Cardiac fibroblast (primary cell): ENCODE data around the gene TDRD9.

ENCODE experiments used
- DNase-seq, 2 donors: peaks; one replicate each; pipeline versions ENCODE4 v3.0.0 to v3.0.0-alpha.2; 2010; ENCODE audit warnings: low read depth in 2 of 2
- H3K4me3 ChIP-seq, 2 donors: replicated peaks in 1 of 2; 1 replicate in 1 of 2; 2 replicates in 1 of 2; pipeline ENCODE4 v1.5.1; 2011; ENCODE audit warnings: low read depth in 2 of 2, low read length in 2 of 2, mild to moderate bottlenecking in 2 of 2, moderate library complexity in 1 of 2
- TF ChIP-seq, protein P1 (sequence below): IDR thresholded peaks from one replicate; pipeline ENCODE4 v1.5.1; 2011; ENCODE audit warnings: low read depth, mild to moderate bottlenecking, low read length, inconsistent platforms

TDRD9 gene

DNA sequence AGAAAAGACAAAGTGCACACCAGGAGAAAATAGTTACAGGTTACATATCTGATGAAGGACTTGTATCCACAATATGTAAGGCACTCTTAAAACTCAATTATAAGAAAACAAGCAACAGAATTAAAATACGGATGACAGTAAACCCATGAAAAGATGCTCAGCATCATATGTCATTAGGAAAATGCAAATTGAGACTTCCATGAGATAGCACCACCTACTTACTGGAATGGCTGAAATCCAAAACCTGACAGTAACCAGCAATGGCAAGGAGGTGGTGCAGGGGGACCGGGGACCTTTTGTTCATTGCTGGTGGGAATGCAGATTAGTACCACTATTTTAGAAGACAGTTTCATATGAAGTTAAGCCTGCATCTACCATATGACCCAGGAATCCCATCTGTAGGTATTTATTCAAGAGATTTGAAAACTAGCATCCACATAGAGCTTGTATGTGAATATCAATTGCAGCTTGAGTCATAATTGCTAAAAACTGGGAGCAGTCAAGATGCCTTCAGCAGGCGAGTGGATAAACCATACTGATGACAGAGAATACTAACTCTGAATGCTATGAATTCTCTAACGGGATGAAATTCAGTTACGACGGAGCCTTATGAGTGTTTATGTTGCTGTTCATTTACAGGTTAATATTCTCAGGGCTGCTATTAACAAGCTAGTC, 113.3 kb downstream of the TDRD9 start:
- TF ChIP-seq, protein P1, sequence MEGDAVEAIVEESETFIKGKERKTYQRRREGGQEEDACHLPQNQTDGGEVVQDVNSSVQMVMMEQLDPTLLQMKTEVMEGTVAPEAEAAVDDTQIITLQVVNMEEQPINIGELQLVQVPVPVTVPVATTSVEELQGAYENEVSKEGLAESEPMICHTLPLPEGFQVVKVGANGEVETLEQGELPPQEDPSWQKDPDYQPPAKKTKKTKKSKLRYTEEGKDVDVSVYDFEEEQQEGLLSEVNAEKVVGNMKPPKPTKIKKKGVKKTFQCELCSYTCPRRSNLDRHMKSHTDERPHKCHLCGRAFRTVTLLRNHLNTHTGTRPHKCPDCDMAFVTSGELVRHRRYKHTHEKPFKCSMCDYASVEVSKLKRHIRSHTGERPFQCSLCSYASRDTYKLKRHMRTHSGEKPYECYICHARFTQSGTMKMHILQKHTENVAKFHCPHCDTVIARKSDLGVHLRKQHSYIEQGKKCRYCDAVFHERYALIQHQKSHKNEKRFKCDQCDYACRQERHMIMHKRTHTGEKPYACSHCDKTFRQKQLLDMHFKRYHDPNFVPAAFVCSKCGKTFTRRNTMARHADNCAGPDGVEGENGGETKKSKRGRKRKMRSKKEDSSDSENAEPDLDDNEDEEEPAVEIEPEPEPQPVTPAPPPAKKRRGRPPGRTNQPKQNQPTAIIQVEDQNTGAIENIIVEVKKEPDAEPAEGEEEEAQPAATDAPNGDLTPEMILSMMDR, result no peak
- H3K4me3 ChIP-seq, result no peak overlapping the region
- DNase-seq, result no peak

DNA sequence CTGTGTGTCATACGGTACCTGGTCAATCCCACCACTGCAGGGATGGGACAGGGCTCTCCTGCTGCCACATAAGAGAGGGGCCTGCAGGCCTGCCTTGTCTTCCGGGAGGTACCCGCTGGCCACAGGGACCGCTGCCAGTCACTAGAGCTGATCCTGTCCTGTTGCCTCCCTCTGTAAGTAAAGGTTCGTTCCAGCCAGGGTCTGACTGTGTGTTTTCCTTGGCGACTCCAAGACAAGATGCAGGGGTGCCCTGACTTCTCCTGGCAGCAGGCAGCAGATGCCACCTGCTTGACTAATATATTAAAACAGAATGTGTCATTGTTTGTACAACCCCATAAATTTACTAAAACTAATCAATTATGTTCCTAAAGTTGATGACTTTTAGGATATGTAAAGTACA, 115.8 kb downstream of the TDRD9 start:
- TF ChIP-seq, protein P1, result no peak
- no peak for DNase-seq
- no peak overlapping the region for H3K4me3 ChIP-seq

DNA sequence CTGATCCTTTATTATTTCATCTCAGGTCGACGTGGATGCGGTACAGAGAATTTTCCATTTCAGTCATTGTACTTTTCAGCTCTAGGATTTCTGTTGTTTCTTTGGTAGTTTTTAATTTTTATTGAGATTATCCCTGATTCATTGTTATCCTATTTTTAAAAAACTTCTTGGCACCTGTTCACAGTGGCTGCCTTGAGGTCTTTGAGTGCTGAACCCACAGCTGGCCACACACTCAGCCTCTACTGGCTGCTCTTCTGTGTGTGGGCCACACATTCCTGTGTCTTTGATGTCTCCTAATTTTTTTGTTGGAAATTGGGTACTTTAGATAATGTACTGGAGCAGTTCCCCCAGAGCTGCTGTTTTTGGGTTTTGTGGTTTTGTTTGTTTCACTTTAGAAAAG, 119.5 kb downstream of the TDRD9 start:
- DNase-seq, result no peak
- H3K4me3 ChIP-seq, result no peak overlapping the region
- TF ChIP-seq, protein P1, result no peak

DNA sequence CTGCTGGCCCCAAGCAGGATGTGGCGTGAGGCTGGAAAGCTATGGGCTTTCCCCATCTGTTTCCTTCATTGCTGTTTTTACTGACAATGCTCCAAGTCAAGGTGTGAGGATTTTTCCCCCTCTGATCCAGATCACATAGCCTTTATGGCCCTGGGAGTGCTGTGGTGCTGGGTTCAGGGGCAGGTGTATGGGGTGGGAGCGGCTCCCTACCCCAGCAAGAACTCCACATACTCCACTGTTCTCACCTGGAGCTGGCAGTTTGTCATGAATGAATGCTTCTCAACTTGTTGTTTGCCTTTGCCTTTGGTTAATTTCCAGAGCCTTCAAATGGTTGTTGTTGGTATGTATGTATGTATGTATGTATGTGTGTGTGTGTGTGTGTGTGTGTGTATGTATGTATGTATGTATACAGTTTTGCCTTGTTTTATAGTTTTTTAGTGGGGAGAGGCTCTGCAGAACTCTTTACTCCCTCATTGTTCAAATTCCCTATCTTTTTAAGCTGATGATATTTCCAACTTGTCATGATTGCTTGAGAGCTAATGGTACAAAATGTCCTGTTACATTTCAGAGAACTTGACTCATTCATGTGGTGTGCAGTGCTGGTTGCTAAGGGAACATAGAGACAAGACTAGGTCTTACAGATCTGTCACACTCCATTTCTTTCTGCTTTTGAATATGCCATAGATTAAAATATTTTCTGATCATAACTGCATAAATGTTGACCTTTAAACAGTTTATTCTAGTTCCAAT, 120.7 kb downstream of the TDRD9 start:
- no peak overlapping the region for H3K4me3 ChIP-seq
- TF ChIP-seq, protein P1, result no peak
- peak; percentile 66 to 80 for DNase-seq

DNA sequence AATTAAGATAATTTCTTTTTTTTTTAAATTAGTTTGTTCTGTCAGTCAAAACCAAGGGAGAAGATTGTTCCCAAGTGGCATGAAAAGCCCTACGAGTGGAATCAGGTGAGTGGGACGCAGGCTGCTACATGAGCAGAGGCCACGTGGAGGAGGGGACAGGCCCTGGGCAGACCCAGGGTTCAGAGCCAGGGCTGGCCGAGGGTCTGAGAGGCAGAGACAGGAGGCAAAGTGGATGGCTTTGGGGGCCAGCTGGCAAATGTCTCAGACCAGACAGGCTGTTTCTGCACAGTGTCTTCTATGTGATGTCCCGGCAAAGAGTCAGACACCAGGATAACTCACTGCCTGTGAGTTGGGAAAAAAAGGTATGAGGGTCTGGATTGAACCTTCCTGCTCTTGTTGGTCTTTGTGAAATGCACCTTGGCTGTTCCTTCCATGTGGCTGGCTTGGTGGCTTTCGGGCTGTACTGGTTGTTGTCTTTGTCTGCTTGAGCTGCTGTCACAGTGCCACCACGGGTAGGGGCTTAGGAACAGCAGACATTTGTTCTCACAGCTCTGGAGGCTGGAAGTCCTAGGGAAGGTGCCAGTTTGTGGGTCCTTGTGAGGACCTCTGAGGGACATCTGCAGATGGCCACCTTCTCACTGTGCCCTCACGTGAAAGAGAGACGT, 121.5 kb downstream of the TDRD9 start:
- no peak overlapping the region for H3K4me3 ChIP-seq
- TF ChIP-seq, protein P1, result no peak
- no peak for DNase-seq

DNA sequence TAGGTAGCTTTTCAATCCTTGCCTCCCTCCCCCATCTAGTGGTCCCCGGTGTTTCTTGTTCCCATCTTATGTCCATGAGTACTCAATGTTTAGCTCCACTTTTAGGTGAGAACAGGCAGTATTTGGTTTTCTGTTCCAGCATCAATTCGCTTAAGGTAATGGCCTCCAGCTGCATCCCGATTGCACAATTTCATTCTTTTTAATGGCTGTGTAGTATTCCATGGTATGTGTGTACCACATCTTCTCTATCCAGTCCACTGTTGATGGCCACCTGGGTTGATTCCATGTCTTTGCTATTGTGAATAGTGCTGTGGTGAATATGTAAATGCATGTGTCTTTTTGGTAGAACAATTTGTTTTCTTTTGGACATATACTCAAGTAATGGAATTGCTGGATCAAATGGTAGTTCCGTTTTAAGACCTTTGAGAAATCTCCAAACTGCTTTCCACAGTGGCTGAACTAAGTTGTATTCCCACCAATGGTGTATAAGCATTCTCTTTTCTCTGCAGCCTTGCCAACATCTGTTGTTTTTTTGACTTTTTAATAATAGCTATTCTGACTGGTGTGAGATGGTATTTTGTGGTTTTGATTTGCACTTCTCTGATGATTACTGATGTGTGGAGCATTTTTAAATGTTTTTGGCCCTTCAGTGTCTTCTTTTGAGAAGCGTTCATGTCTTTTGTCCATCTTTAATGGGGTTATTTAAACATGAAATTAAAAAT, 123.0 kb downstream of the TDRD9 start:
- TF ChIP-seq, protein P1, result no peak
- no peak for DNase-seq
- no peak overlapping the region for H3K4me3 ChIP-seq
